T-helper 2 cell treated with Interferon-gamma antibody and Interleukin-4, amounts not matched to agents 5 μg/mL and 100 μg/mL, for 36 hours (primary cell): ENCODE results near the gene WBP1L.
"Not testable (repeated sequence)": the region's sequence is repeated elsewhere in the genome, so short reads cannot be mapped to it uniquely, and the experiment has no call there.

Experiments used
- DNase-seq: peaks from one replicate; pipeline ENCODE4 v3.0.0; 2021; ENCODE audit warnings: low spot score
- H3K27ac Mint-ChIP-seq: one replicate; pipeline ENCODE4 v1.8.0; 2021; ENCODE audit warnings: mild to moderate bottlenecking, mixed read lengths
- H3K27me3 Mint-ChIP-seq: one replicate; pipeline ENCODE4 v1.8.0; 2021; ENCODE audit warnings: low read depth, mixed read lengths
- H3K36me3 Mint-ChIP-seq: one replicate; pipeline ENCODE4 v1.8.0; 2021; ENCODE audit warnings: low read depth, mixed read lengths
- H3K4me1 Mint-ChIP-seq: one replicate; pipeline ENCODE4 v1.8.0; 2021; ENCODE audit warnings: low read depth, mixed read lengths
- H3K4me3 Mint-ChIP-seq: one replicate; pipeline ENCODE4 v1.8.0; 2022; ENCODE audit warnings: mild to moderate bottlenecking, moderate library complexity, mixed read lengths
- H3K9me3 Mint-ChIP-seq: one replicate; pipeline ENCODE4 v1.8.0; 2021; ENCODE audit warnings: mixed read lengths

The WBP1L gene

DNA sequence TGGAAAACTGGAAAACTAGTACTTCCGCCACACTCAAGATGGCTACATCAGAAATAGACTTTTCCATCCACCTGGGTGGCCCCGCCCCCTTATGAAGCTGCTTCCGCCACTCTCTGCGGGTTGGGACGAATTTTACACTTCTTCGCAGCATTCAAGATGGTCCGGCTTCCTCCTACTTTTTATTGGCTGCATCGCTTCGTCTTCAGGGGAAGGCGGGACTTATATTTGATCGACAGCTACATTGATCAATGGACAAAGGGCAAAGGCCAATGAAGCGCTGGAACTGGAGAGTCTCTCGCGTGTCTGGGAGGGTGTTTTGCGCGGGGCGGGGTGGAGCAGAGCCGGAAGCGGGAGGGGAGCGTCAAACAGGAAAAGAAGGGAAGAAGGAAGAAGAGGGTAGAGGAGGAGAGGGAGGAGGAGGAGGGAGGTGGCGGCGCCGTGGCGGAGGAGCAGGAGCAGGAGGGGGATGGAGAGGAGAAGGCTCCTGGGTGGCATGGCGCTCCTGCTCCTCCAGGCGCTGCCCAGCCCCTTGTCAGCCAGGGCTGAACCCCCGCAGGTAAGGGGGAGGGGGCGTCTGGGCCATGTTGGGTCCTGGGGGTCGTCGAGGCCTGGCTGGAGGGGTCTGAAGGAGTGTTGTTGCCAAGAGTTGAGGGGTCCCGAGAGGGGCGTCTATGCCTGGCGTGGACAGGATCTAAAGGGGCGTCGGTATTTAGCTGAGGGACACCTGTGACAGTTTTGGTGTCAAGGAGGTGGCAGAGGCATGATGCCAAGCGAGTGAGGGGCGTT lies at the start of gene WBP1L:
TSS of gene WBP1L (plus strand) at position 361 of the 786 bp plus-strand sequence. CDS start at position 467, 106 bp downstream.
- Mint-ChIP-seq H3K27ac (peak within 1 kb of the TSS; percentile 93), H3K27me3 (no peaks in the 10 kb centered on the region), H3K4me1 (peaks cover 35% of the 10 kb centered on the region), H3K36me3 (peaks cover 10% of the 10 kb centered on the region), H3K9me3 (peaks cover 5% of the 10 kb centered on the region), H3K4me3 (peak within 1 kb of the TSS; percentile 89)
- DNase-seq: peak; percentile 94

DNA sequence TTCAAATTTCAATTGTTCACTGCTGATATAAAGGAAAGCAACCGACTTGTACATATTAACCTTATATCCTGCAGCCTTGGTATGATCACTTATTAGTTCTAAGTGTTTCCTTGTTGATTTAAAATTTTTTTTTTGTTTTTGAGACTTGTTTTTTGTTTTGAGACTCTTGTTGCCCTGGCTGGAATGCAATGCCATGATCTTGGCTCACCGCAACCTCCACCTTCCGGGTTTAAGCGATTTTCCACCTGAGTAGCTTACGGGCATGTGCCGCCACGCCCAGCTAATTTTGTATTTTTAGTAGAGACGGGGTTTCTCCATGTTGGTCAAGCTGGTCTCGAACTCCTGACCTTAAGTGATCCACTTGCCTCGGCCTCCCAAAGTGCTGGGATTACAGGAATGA lies 48.3 kb upstream of the WBP1L start:
- H3K4me1 Mint-ChIP-seq, H3K27ac Mint-ChIP-seq: not testable (repeated sequence)

DNA sequence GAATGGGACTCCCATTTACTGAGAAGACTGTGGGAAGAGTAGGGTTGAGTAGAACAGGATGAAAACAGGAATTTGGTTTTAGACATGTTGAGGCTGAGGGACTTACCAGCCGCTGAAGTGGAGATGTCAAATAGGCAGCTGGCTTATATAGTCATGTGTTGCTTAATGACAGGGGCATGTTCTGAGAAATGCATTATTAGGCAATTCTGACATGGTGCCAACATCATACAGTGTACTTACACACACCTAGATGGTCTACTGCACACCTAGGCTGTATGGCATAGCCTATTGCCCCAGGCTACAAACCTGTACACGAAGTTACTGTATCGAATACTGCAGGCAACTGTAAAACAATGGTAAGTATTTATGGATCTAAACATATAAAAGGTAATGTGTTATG lies 47.0 kb upstream of the WBP1L start:
- H3K4me1 Mint-ChIP-seq: peaks cover 2% of the 10 kb centered on the region
- H3K9me3 Mint-ChIP-seq: no peaks in the 10 kb centered on the region
- no peaks in the 10 kb centered on the region for H3K27me3 Mint-ChIP-seq
- DNase-seq: no peak
- H3K27ac Mint-ChIP-seq: no peak overlapping the region
- no peak overlapping the region for H3K4me3 Mint-ChIP-seq
- peaks cover 21% of the 10 kb centered on the region for H3K36me3 Mint-ChIP-seq

More for the DNA sequence above, 48.3 kb upstream of the WBP1L start:
- not testable (repeated sequence) for H3K4me3 Mint-ChIP-seq, DNase-seq, H3K27me3 Mint-ChIP-seq, H3K9me3 Mint-ChIP-seq
- H3K36me3 Mint-ChIP-seq: peaks cover 21% of the 10 kb centered on the region

DNA sequence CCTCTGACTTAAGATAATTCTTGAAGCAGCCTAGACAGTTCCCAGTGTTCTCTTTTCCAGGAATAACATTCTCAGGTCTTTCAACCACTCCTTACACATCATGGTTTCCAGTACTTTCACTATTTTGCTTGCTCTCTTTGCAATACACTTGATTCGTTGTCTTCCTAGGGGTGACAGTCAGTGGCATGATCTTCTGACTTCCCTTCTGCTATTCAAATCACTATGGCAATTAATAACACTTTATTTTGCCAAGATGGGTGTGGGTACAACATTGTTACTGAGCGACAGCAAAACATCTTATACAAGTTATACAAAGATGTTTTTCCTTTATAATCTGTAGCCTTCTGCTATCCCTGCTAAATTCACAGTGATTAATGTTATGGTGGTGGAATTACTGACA lies 44.9 kb upstream of the WBP1L start:
- no peaks in the 10 kb centered on the region for H3K9me3 Mint-ChIP-seq
- H3K27me3 Mint-ChIP-seq: no peaks in the 10 kb centered on the region
- H3K4me1 Mint-ChIP-seq: peaks cover 2% of the 10 kb centered on the region
- DNase-seq: no peak
- no peak overlapping the region for H3K4me3 Mint-ChIP-seq
- H3K36me3 Mint-ChIP-seq: peaks cover 21% of the 10 kb centered on the region
- no peak overlapping the region for H3K27ac Mint-ChIP-seq

DNA sequence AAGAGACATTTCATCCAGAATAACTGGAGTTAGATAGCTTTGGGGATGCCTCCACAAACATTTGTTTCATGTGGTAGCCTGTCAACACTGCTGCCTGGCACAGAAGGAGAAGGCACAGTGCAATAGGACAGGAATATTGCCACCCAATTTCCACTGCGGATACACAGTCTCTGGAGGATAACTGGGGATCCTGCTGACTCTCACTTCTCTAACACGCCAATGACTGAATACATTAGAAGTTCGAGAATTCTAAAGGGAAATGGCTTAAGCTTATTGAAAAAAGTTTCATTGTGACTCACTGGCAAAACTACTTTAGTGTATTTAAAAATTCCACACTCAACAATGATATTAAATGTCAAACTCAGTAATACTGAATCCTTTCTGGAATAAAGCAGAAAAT lies 42.5 kb upstream of the WBP1L start:
- no peak overlapping the region for H3K4me3 Mint-ChIP-seq
- no peak for DNase-seq
- no peak overlapping the region for H3K27ac Mint-ChIP-seq
- H3K4me1 Mint-ChIP-seq: peaks cover 5% of the 10 kb centered on the region
- H3K9me3 Mint-ChIP-seq: no peaks in the 10 kb centered on the region
- H3K27me3 Mint-ChIP-seq: no peaks in the 10 kb centered on the region
- H3K36me3 Mint-ChIP-seq: peaks cover 21% of the 10 kb centered on the region

DNA sequence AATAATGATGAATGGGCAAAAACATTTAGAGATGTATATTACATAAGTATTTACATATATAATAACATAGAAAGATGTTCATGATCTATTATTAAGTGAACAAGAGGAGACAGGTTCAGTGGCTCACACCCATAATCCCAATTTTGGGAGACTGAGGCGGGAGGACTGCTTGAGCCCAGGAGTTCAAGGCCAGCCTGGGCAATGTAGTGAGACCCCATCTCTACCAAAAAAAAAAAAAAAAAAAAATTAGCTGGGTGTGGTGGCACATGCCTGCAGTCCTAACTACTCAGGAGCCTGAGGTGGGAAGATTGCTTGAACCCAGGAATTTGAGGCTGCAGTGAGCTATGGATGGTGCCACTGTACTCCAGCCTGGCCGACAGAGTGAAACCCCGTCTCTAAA lies 42.0 kb upstream of the WBP1L start:
- H3K27ac Mint-ChIP-seq: no peak overlapping the region
- no peak overlapping the region for H3K4me3 Mint-ChIP-seq
- no peaks in the 10 kb centered on the region for H3K27me3 Mint-ChIP-seq
- peaks cover 5% of the 10 kb centered on the region for H3K4me1 Mint-ChIP-seq
- H3K36me3 Mint-ChIP-seq: peaks cover 17% of the 10 kb centered on the region
- DNase-seq: no peak
- no peaks in the 10 kb centered on the region for H3K9me3 Mint-ChIP-seq

DNA sequence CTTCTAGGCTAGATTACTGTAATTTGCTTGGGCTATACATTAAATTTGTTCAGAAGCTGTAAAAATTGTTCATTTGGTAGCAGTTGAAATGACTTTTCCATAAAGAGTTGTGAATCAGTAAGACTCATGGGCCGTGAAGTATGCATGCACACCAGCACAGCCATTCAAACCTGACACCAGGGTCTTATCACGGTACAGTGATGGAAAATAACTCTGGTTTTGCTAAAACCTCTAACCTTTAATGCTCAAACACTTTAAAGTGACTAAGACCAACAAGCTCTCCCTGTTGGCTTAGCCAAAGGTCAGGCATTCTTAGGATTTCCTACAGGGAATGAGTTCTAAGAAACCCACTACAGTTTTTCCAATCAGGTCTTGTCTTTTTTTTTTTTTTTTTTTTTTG lies 41.0 kb upstream of the WBP1L start:
- no peaks in the 10 kb centered on the region for H3K9me3 Mint-ChIP-seq
- H3K27me3 Mint-ChIP-seq: no peaks in the 10 kb centered on the region
- H3K36me3 Mint-ChIP-seq: peaks cover 16% of the 10 kb centered on the region
- H3K4me3 Mint-ChIP-seq: no peak overlapping the region
- peaks cover 10% of the 10 kb centered on the region for H3K4me1 Mint-ChIP-seq
- no peak overlapping the region for H3K27ac Mint-ChIP-seq
- no peak for DNase-seq

DNA sequence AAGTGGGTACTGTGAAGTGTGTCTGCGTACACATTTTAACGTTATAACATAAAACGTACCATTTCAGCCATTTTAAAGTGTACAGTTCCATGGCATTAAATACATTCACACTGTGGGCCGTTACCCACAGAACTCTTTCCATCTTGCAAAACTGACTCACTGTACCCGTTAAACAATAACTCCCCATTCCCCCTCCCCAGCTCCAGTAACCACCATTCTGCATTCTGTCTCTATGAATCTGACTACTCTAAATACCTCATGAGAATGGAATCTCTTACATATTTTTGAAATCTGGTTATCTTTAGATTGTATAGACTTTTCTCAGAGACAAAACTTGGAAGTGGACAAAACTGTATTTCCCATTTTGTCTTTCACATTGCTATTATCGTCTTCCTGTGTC lies 38.8 kb upstream of the WBP1L start:
- Mint-ChIP-seq H3K9me3 (no peaks in the 10 kb centered on the region), H3K27me3 (no peaks in the 10 kb centered on the region), H3K36me3 (peaks cover 7% of the 10 kb centered on the region), H3K27ac (no peak overlapping the region), H3K4me1 (peaks cover 8% of the 10 kb centered on the region), H3K4me3 (no peak overlapping the region)
- DNase-seq: peak; percentile 29

DNA sequence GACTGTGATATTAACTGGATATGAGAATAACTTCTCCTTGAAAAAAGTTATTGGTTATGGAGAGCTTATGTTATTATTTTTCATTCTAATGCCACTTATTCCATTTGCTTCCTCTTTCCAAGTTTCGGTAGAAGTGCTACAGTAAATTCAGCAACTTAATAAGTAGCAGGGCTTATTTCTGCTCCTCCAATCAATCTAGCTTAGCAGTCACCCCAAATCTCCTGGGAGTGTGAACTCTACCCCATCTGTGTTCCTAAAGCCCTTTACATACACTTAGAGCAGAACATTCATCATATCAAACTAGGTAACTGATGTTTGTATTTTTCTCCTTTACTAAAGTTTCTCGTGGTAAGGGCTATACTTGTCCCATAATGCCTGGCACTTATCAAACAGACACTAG lies 38.2 kb upstream of the WBP1L start:
- Mint-ChIP-seq H3K36me3 (peaks cover 7% of the 10 kb centered on the region), H3K9me3 (no peaks in the 10 kb centered on the region), H3K4me3 (no peak overlapping the region), H3K27me3 (no peaks in the 10 kb centered on the region), H3K27ac (no peak overlapping the region), H3K4me1 (peaks cover 12% of the 10 kb centered on the region)
- DNase-seq: no peak

DNA sequence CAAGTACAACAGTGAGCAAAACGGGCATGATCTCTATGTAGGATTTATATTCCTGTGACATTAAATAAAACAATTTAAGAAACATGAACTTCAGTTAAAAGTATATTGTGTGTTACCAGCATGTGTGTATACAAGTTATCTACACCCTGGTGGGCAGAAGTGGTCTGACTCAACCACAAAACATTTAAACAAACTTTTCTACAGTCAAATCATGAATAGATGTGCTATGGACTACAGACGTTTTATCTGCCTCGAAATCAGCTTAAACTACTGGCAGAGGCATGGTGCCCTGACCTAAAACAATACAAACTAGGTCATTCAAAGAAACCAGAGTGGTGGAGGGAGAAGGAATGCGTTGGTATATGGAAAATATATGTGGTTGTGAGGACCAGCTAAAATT lies 33.1 kb upstream of the WBP1L start:
- peaks cover 2% of the 10 kb centered on the region for H3K36me3 Mint-ChIP-seq
- no peaks in the 10 kb centered on the region for H3K9me3 Mint-ChIP-seq
- peak; percentile 63 for DNase-seq
- H3K27ac Mint-ChIP-seq: peak overlapping the region; percentile 27
- H3K27me3 Mint-ChIP-seq: no peaks in the 10 kb centered on the region
- no peak overlapping the region for H3K4me3 Mint-ChIP-seq
- peaks cover 37% of the 10 kb centered on the region for H3K4me1 Mint-ChIP-seq

DNA sequence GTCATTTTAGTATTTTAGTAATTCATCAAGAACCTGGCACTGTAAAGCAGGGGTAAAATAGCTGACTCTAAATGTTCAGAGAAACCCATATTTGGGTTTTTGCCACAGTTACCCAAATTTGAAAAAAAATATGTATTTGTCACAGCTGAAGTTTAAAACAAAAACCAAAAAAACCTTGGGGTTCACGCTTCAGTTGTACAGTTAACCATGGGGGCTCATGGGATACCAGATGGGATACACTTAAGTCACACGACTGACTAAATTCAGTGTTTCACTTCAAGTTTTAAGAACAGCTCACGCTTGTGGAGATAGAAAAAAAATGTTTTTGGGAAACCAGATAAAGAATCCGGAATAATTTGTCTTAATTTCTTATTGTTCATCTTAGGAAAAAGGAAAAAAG lies 31.7 kb upstream of the WBP1L start:
- DNase-seq: no peak
- Mint-ChIP-seq H3K4me3 (peak overlapping the region; percentile 31), H3K9me3 (no peaks in the 10 kb centered on the region), H3K4me1 (peaks cover 46% of the 10 kb centered on the region), H3K36me3 (peaks cover 6% of the 10 kb centered on the region), H3K27ac (peak overlapping the region; percentile 51), H3K27me3 (no peaks in the 10 kb centered on the region)

DNA sequence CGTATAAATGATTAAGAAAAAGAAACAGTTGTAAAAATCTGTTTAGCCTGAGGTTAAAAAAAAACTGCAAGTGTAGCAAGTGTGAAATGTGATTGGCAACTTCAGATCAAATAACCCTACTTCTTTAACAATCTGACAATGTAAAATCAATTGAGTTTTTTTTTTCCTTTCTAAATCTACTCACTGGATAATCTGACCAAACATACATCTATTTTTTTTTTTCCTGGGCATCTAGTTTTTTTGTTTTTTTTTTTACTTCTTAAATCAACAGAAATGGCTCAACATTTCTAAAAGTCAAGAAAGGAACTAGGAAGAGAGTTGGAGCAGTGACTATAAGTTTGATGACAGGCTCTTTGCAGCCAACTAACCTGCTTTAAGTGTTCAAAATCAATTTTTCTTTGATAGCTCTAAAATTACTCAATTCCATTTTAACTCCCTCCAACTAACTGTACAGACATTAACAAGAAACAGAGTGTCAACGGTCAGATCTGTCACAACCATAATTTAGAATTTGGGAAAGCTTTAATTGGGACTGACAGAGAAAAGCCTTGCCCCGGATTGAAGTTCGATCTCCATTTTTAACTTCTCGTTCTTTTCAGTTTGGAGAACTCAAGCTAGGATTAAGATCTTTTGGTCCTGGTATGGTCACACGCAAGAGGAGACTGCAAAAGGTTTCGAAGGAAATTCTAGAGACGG lies 30.8 kb upstream of the WBP1L start:
- Mint-ChIP-seq H3K4me3 (peak overlapping the region; percentile 88), H3K4me1 (peaks cover 48% of the 10 kb centered on the region), H3K27ac (peak overlapping the region; percentile 84), H3K27me3 (no peaks in the 10 kb centered on the region), H3K36me3 (peaks cover 4% of the 10 kb centered on the region), H3K9me3 (no peaks in the 10 kb centered on the region)
- DNase-seq: no peak

DNA sequence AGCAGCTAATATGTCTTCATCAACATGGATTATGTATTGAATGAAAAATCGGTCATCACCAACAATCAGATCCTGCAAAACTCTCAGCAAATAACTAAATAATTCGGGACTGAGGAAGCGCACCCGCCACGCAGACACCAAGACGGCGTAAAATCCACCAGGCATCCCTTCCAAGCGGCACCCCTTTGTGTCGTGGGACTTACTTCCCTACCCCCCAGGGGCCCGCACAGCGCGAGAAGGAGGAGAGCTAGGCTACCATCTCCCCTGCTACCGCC lies 30.3 kb upstream of the WBP1L start:
- H3K9me3 Mint-ChIP-seq: no peaks in the 10 kb centered on the region
- H3K27me3 Mint-ChIP-seq: no peaks in the 10 kb centered on the region
- peaks cover 4% of the 10 kb centered on the region for H3K36me3 Mint-ChIP-seq
- H3K4me3 Mint-ChIP-seq: peak overlapping the region; percentile 88
- DNase-seq: no peak
- peak overlapping the region; percentile 84 for H3K27ac Mint-ChIP-seq
- H3K4me1 Mint-ChIP-seq: peaks cover 51% of the 10 kb centered on the region

DNA sequence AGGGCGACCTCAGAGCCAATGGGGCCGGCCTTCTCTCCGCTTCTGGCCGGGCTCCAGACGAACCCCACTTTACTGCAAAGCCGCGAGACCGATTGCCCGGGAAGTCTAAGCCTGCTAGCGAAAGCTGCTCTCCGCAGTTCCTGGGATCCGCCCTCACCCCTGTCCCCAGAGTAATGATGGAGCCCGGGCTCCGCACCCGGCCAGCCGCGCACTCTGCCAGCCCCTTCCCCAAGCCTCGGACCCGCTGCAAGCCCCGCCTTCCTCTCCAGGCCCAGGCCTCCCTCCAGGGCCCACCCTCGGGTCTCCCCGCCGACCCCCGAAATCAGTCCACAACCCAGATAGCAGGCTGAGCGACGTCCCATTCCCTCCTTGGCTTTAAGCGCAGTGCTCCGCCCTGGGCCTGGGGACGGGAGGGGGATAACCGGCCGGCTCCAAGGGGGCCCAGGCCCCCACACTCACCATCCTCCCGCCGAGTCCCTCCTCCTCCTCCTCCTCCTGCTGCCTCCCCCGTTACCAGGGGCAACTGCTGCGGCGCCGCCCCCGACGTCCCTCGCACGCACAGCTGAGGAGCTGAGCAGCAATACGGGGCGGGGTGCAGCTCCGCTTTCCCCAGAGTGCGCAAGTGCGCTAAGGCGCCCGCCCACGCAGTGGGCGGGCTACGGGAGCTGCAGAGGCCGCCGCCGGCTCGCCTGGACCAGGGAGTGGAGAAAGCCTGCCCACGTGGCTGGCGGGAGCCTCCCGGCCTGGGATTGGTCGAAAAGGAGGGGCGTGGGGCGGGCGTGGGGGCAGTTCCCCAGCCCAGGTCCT lies 29.7 kb upstream of the WBP1L start, which contains the start of gene ARL3:
TSS of gene ARL3 (minus strand) at position 584 of the 807 bp plus-strand sequence. CDS start at position 462, 122 bp downstream.
- H3K4me3 Mint-ChIP-seq: peak within 1 kb of the TSS; percentile 88
- H3K9me3 Mint-ChIP-seq: no peaks in the 10 kb centered on the region
- H3K4me1 Mint-ChIP-seq: peaks cover 51% of the 10 kb centered on the region
- no peaks in the 10 kb centered on the region for H3K27me3 Mint-ChIP-seq
- H3K27ac Mint-ChIP-seq: peak within 1 kb of the TSS; percentile 84
- peaks cover 4% of the 10 kb centered on the region for H3K36me3 Mint-ChIP-seq
- DNase-seq: peak; percentile 97
